ENCODE data around the gene PRIM2.

The PRIM2 gene

DNA sequence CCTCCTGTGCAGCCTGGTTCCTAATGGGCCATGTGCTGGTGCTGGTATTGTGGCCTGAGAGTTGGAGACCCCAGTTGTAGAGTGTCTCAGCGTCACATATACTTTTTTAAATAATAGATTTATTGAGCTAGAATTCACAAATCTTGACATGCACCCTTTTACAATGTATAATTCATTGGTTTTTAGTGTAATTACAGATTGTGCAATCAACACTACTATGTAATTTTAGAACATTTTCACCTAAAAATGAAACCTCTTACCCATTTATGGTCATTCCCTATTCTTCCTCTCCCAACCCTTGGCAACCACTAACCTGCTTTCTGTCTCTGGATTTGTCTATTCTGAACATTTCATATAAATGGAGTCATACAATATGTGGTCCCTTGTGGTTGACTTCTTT is 10.6 kb downstream of the PRIM2 start:
- H3K4me3 ChIP-seq (ENCODE audit: low read depth, low read length), result no peak overlapping the region
- TF ChIP-seq, protein P1, sequence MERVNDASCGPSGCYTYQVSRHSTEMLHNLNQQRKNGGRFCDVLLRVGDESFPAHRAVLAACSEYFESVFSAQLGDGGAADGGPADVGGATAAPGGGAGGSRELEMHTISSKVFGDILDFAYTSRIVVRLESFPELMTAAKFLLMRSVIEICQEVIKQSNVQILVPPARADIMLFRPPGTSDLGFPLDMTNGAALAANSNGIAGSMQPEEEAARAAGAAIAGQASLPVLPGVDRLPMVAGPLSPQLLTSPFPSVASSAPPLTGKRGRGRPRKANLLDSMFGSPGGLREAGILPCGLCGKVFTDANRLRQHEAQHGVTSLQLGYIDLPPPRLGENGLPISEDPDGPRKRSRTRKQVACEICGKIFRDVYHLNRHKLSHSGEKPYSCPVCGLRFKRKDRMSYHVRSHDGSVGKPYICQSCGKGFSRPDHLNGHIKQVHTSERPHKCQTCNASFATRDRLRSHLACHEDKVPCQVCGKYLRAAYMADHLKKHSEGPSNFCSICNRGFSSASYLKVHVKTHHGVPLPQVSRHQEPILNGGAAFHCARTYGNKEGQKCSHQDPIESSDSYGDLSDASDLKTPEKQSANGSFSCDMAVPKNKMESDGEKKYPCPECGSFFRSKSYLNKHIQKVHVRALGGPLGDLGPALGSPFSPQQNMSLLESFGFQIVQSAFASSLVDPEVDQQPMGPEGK (tag by site-specific recombination; IDR thresholded peaks at IDR 0.05), result no peak
- no peak for TF ChIP-seq ZNF792 (tag by site-specific recombination; IDR thresholded peaks at IDR 0.05)
- no peak for TF ChIP-seq ZNF341 (tag by site-specific recombination; IDR thresholded peaks at IDR 0.05; ENCODE audit: low read depth)
- TF ChIP-seq KLF10 (tag by site-specific recombination; IDR thresholded peaks at IDR 0.05), result no peak
- no peak for TF ChIP-seq ZNF707 (tag by site-specific recombination; IDR thresholded peaks at IDR 0.05)
- peaks cover 2% of the 10 kb centered on the region for H3K9me3 ChIP-seq (ENCODE audit: control insufficient read depth, insufficient read depth, low read depth, low read length)
- peaks cover 71 to 86% of the 10 kb centered on the region in 2 experiments for H3K36me3 ChIP-seq (ENCODE audit: control insufficient read depth in 2 of 2, insufficient read depth in 1 of 2, low read length in 2 of 2)
- H3K4me1 ChIP-seq (ENCODE audit: control insufficient read depth, insufficient read depth, low read length), result no peaks in the 10 kb centered on the region
- CTCF ChIA-PET, result interaction anchor here (0.5 to 1.2 kb wide), 3 partner anchors 11 to 425 kb away, joined by 3 read pairs; partner anchors contain the start of genes BEND6 and PRIM2
- POLR2A ChIA-PET, result no interaction called here
- H3K27ac ChIP-seq (ENCODE audit: extremely low read depth, low read depth, low read length), result no peak overlapping the region

DNA sequence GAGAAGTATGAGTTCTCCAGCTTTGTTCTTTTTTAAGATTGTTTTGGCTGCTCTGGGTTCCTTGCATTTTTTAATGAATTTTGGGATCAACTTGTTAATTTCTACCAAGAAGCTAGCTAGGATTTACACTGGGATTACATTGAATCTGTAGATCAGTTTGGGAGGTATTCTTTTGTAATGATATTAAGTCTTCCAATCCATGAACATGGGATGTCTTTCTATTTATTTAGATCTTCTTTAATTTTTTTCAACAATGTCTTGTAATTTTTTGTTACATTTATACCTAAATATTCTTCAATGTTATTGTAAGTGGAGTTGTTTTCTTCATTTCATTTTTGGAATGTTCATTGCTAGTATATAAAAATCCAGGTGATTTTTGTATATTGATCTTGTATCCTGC is 12.5 kb downstream of the PRIM2 start:
- no peak overlapping the region for H3K4me3 ChIP-seq (ENCODE audit: low read depth, low read length)
- peak; percentile 27; the same call in 1 of the 2 replicates for TF ChIP-seq ZNF362 (tag by site-specific recombination; IDR thresholded peaks at IDR 0.05)
- TF ChIP-seq ZBTB17 (tag by site-specific recombination; IDR thresholded peaks at IDR 0.05), result no peak
- TF ChIP-seq SETDB1 (IDR thresholded peaks at IDR 0.05; ENCODE audit: insufficient read length, low read length), result peak; percentile 49
- no peak for TF ChIP-seq ZNF221 (tag by site-specific recombination; IDR thresholded peaks at IDR 0.05; ENCODE audit: borderline replicate concordance)
- TF ChIP-seq, protein P2, sequence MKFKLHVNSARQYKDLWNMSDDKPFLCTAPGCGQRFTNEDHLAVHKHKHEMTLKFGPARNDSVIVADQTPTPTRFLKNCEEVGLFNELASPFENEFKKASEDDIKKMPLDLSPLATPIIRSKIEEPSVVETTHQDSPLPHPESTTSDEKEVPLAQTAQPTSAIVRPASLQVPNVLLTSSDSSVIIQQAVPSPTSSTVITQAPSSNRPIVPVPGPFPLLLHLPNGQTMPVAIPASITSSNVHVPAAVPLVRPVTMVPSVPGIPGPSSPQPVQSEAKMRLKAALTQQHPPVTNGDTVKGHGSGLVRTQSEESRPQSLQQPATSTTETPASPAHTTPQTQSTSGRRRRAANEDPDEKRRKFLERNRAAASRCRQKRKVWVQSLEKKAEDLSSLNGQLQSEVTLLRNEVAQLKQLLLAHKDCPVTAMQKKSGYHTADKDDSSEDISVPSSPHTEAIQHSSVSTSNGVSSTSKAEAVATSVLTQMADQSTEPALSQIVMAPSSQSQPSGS (tag by site-specific recombination; IDR thresholded peaks at IDR 0.05; ENCODE audit: low read depth), result no peak
- TF ChIP-seq ZBTB20 (tag by site-specific recombination; IDR thresholded peaks at IDR 0.05), result no peak
- peak; percentile 98 for TF ChIP-seq ZNF248 (tag by site-specific recombination; IDR thresholded peaks at IDR 0.05)
- no peak overlapping the region for H3K27ac ChIP-seq (ENCODE audit: extremely low read depth, low read depth, low read length)
- H3K4me1 ChIP-seq (ENCODE audit: control insufficient read depth, insufficient read depth, low read length), result no peaks in the 10 kb centered on the region
- ChIA-PET POLR2A (no interaction called here), CTCF (interaction anchor here (0.6 kb wide), 2 partner anchors 78 to 425 kb away, joined by 3 read pairs; no protein-coding TSS in a partner anchor)
- peaks cover 75 to 78% of the 10 kb centered on the region in 2 experiments for H3K36me3 ChIP-seq (ENCODE audit: control insufficient read depth in 2 of 2, insufficient read depth in 1 of 2, low read length in 2 of 2)
- peaks cover 6% of the 10 kb centered on the region for H3K9me3 ChIP-seq (ENCODE audit: control insufficient read depth, insufficient read depth, low read depth, low read length)

- no peaks in the 10 kb centered on the region for H3K4me1 ChIP-seq (ENCODE audit: control insufficient read depth, insufficient read depth, low read length)
- POLR2A ChIA-PET, result no interaction called here
- TF ChIP-seq ZNF138 (tag by site-specific recombination; IDR thresholded peaks at IDR 0.05; ENCODE audit: borderline replicate concordance) (no peak), HIC1 (tag by site-specific recombination; IDR thresholded peaks at IDR 0.05) (no peak), ZBTB21 (tag by site-specific recombination; IDR thresholded peaks at IDR 0.05) (no peak), ZNF174 (tag by site-specific recombination; IDR thresholded peaks at IDR 0.05) (no peak), ZNF843 (tag by site-specific recombination; IDR thresholded peaks at IDR 0.05) (no peak), ZNF274 (IDR thresholded peaks at IDR 0.05; ENCODE audit: low read length) (no peak), ZNF274 (tag by site-specific recombination; IDR thresholded peaks at IDR 0.05; ENCODE audit: borderline replicate concordance) (no peak), ZNF157 (tag by site-specific recombination; IDR thresholded peaks at IDR 0.05) (no peak)
- TF ChIP-seq, protein P3, sequence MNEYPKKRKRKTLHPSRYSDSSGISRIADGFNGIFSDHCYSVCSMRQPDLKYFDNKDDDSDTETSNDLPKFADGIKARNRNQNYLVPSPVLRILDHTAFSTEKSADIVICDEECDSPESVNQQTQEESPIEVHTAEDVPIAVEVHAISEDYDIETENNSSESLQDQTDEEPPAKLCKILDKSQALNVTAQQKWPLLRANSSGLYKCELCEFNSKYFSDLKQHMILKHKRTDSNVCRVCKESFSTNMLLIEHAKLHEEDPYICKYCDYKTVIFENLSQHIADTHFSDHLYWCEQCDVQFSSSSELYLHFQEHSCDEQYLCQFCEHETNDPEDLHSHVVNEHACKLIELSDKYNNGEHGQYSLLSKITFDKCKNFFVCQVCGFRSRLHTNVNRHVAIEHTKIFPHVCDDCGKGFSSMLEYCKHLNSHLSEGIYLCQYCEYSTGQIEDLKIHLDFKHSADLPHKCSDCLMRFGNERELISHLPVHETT (tag by site-specific recombination; IDR thresholded peaks at IDR 0.05), result no peak
- TF ChIP-seq, protein P4, sequence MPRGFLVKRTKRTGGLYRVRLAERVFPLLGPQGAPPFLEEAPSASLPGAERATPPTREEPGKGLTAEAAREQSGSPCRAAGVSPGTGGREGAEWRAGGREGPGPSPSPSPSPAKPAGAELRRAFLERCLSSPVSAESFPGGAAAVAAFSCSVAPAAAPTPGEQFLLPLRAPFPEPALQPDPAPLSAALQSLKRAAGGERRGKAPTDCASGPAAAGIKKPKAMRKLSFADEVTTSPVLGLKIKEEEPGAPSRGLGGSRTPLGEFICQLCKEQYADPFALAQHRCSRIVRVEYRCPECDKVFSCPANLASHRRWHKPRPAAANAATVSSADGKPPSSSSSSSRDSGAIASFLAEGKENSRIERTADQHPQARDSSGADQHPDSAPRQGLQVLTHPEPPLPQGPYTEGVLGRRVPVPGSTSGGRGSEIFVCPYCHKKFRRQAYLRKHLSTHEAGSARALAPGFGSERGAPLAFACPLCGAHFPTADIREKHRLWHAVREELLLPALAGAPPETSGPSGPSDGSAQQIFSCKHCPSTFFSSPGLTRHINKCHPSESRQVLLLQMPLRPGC (tag by site-specific recombination; IDR thresholded peaks at IDR 0.05), result no peak
These were observed 24.8 kb downstream of the PRIM2 start for GRCh38 chr6:57342148-57342669.

More at GRCh38 chr6:57342148-57342669, 24.8 kb downstream of the PRIM2 start:
- no peaks in the 10 kb centered on the region for H3K36me3 ChIP-seq (ENCODE audit: control insufficient read depth in 2 of 2, insufficient read depth in 1 of 2, low read length in 2 of 2)
- no peaks in the 10 kb centered on the region for H3K9me3 ChIP-seq (ENCODE audit: control insufficient read depth, insufficient read depth, low read depth, low read length)
- no peak overlapping the region for H3K4me3 ChIP-seq (ENCODE audit: low read depth, low read length)
- no peak overlapping the region for H3K27ac ChIP-seq (ENCODE audit: extremely low read depth, low read depth, low read length)
- CTCF ChIA-PET, result no interaction called here

Data from HEK293 (cell line).